ENCODE data around the gene WDFY1.
A peak's percentile ranks its signal among the peaks of the same experiment; 100 is the strongest.

Gene WDFY1

GRCh38 chr2:223930103-223930976, 14.8 kb downstream of the WDFY1 start:
- peaks cover 13% of the 10 kb centered on the region for H3K4me1 ChIP-seq (ENCODE audit: control insufficient read depth, insufficient read depth, low read length)
- no peak overlapping the region for H3K4me3 ChIP-seq (ENCODE audit: low read depth, low read length)
- TF ChIP-seq ZNF596 (tag by site-specific recombination; IDR thresholded peaks at IDR 0.05) (no peak), ZNF335 (tag by site-specific recombination; conservative IDR thresholded peaks at IDR 0.05) (0 out of 2 replicates have a peak, but pooled peaks have one; percentile 15), ZNF391 (tag by site-specific recombination; IDR thresholded peaks at IDR 0.05; ENCODE audit: borderline replicate concordance, low read depth) (no peak)
- TF ChIP-seq, protein P1, sequence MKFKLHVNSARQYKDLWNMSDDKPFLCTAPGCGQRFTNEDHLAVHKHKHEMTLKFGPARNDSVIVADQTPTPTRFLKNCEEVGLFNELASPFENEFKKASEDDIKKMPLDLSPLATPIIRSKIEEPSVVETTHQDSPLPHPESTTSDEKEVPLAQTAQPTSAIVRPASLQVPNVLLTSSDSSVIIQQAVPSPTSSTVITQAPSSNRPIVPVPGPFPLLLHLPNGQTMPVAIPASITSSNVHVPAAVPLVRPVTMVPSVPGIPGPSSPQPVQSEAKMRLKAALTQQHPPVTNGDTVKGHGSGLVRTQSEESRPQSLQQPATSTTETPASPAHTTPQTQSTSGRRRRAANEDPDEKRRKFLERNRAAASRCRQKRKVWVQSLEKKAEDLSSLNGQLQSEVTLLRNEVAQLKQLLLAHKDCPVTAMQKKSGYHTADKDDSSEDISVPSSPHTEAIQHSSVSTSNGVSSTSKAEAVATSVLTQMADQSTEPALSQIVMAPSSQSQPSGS (tag by site-specific recombination; IDR thresholded peaks at IDR 0.05; ENCODE audit: low read depth), result peak; percentile 36; the same call in 1 of the 2 replicates
- H3K27ac ChIP-seq (ENCODE audit: extremely low read depth, low read depth, low read length), result no peak overlapping the region; the same call in 1 of the 2 replicates
- CTCF ChIA-PET, result interaction anchor here (0.6 to 0.7 kb wide), 2 partner anchors 20 to 762 kb away, joined by 3 read pairs; no protein-coding TSS in a partner anchor
- peaks cover 0 to 2% of the 10 kb centered on the region in 2 experiments; a peak in 1 of 3 replicates for H3K36me3 ChIP-seq (ENCODE audit: control insufficient read depth in 2 of 2, insufficient read depth in 1 of 2, low read length in 2 of 2)
- POLR2A ChIA-PET, result no interaction called here
- H3K9me3 ChIP-seq (ENCODE audit: control insufficient read depth, insufficient read depth, low read depth, low read length), result no peaks in the 10 kb centered on the region

GRCh38 chr2:223929571-223930102, 15.5 kb downstream of the WDFY1 start:
- no peaks in the 10 kb centered on the region for H3K9me3 ChIP-seq (ENCODE audit: control insufficient read depth, insufficient read depth, low read depth, low read length)
- H3K4me1 ChIP-seq (ENCODE audit: control insufficient read depth, insufficient read depth, low read length), result peaks cover 13% of the 10 kb centered on the region
- ChIA-PET CTCF (interaction anchor here (0.7 kb wide), 1 partner anchor 21 kb away, joined by 3 read pairs; no protein-coding TSS in a partner anchor), POLR2A (no interaction called here)
- no peak overlapping the region for H3K4me3 ChIP-seq (ENCODE audit: low read depth, low read length)
- H3K27ac ChIP-seq (ENCODE audit: extremely low read depth, low read depth, low read length), result no peak overlapping the region
- peaks cover 0 to 2% of the 10 kb centered on the region in 2 experiments; a peak in 1 of 3 replicates for H3K36me3 ChIP-seq (ENCODE audit: control insufficient read depth in 2 of 2, insufficient read depth in 1 of 2, low read length in 2 of 2)
- TF ChIP-seq ZNF214 (tag by site-specific recombination; IDR thresholded peaks at IDR 0.05; ENCODE audit: borderline replicate concordance), result no peak
- no peak for TF ChIP-seq MYNN (tag by site-specific recombination; IDR thresholded peaks at IDR 0.05; ENCODE audit: borderline replicate concordance)
- TF ChIP-seq ZNF146 (tag by site-specific recombination; IDR thresholded peaks at IDR 0.05), result no peak
- TF ChIP-seq ZNF311 (tag by site-specific recombination; IDR thresholded peaks at IDR 0.05; ENCODE audit: borderline replicate concordance), result no peak
- TF ChIP-seq ZNF621 (tag by site-specific recombination; IDR thresholded peaks at IDR 0.05), result no peak
- TF ChIP-seq, protein P2, sequence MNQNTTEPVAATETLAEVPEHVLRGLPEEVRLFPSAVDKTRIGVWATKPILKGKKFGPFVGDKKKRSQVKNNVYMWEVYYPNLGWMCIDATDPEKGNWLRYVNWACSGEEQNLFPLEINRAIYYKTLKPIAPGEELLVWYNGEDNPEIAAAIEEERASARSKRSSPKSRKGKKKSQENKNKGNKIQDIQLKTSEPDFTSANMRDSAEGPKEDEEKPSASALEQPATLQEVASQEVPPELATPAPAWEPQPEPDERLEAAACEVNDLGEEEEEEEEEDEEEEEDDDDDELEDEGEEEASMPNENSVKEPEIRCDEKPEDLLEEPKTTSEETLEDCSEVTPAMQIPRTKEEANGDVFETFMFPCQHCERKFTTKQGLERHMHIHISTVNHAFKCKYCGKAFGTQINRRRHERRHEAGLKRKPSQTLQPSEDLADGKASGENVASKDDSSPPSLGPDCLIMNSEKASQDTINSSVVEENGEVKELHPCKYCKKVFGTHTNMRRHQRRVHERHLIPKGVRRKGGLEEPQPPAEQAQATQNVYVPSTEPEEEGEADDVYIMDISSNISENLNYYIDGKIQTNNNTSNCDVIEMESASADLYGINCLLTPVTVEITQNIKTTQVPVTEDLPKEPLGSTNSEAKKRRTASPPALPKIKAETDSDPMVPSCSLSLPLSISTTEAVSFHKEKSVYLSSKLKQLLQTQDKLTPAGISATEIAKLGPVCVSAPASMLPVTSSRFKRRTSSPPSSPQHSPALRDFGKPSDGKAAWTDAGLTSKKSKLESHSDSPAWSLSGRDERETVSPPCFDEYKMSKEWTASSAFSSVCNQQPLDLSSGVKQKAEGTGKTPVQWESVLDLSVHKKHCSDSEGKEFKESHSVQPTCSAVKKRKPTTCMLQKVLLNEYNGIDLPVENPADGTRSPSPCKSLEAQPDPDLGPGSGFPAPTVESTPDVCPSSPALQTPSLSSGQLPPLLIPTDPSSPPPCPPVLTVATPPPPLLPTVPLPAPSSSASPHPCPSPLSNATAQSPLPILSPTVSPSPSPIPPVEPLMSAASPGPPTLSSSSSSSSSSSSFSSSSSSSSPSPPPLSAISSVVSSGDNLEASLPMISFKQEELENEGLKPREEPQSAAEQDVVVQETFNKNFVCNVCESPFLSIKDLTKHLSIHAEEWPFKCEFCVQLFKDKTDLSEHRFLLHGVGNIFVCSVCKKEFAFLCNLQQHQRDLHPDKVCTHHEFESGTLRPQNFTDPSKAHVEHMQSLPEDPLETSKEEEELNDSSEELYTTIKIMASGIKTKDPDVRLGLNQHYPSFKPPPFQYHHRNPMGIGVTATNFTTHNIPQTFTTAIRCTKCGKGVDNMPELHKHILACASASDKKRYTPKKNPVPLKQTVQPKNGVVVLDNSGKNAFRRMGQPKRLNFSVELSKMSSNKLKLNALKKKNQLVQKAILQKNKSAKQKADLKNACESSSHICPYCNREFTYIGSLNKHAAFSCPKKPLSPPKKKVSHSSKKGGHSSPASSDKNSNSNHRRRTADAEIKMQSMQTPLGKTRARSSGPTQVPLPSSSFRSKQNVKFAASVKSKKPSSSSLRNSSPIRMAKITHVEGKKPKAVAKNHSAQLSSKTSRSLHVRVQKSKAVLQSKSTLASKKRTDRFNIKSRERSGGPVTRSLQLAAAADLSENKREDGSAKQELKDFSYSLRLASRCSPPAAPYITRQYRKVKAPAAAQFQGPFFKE (tag by site-specific recombination; IDR thresholded peaks at IDR 0.05; ENCODE audit: borderline replicate concordance), result no peak
- TF ChIP-seq ZNF677 (tag by site-specific recombination; IDR thresholded peaks at IDR 0.05), result no peak
- no peak for TF ChIP-seq ZNF629 (tag by site-specific recombination; IDR thresholded peaks at IDR 0.05)
- TF ChIP-seq KLF8 (tag by site-specific recombination; IDR thresholded peaks at IDR 0.05), result no peak
- TF ChIP-seq, protein P1 (tag by site-specific recombination; IDR thresholded peaks at IDR 0.05; ENCODE audit: low read depth), result no peak
- TF ChIP-seq, protein P3, sequence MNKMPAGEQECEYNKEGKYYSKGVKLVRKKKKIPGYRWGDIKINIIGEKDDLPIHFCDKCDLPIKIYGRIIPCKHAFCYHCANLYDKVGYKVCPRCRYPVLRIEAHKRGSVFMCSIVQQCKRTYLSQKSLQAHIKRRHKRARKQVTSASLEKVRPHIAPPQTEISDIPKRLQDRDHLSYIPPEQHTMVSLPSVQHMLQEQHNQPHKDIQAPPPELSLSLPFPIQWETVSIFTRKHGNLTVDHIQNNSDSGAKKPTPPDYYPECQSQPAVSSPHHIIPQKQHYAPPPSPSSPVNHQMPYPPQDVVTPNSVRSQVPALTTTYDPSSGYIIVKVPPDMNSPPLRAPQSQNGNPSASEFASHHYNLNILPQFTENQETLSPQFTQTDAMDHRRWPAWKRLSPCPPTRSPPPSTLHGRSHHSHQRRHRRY (tag by site-specific recombination; IDR thresholded peaks at IDR 0.05), result no peak
- TF ChIP-seq, protein P4, sequence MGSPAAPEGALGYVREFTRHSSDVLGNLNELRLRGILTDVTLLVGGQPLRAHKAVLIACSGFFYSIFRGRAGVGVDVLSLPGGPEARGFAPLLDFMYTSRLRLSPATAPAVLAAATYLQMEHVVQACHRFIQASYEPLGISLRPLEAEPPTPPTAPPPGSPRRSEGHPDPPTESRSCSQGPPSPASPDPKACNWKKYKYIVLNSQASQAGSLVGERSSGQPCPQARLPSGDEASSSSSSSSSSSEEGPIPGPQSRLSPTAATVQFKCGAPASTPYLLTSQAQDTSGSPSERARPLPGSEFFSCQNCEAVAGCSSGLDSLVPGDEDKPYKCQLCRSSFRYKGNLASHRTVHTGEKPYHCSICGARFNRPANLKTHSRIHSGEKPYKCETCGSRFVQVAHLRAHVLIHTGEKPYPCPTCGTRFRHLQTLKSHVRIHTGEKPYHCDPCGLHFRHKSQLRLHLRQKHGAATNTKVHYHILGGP (tag by site-specific recombination; IDR thresholded peaks at IDR 0.05), result no peak
- TF ChIP-seq ZBTB10 (tag by site-specific recombination; IDR thresholded peaks at IDR 0.05), result no peak
- no peak for TF ChIP-seq YY2 (tag by site-specific recombination; IDR thresholded peaks at IDR 0.05)
